GM12878 (cell line): ENCODE data around the gene ODC1. TPM values are rescaled to one million over a fixed set of nuclear protein-coding genes. Genes with fewer than 3 reads are reported as not detected.

Source experiments
- BRCA1 ChIP-seq: IDR thresholded peaks from 2 replicates; pipeline ENCODE4 v1.6.1; 2011; ENCODE audit warnings: low read depth, low read length, improper control_type of control experiment
- CBFB ChIP-seq: IDR thresholded peaks from 2 replicates; pipeline ENCODE4 v1.6.1; 2016; ENCODE audit warnings: antibody characterized with exemption, low read depth
- CHD1 ChIP-seq: IDR thresholded peaks from 2 replicates; pipeline ENCODE4 v1.6.1; 2012; ENCODE audit warnings: low read depth, low read length, improper control_type of control experiment
- CHD4 ChIP-seq: fragments of 200-600 bp; sonication (generic); IDR thresholded peaks from 2 replicates; pipeline ENCODE4 v1.6.1; 2016; ENCODE audit warnings: mild to moderate bottlenecking
- CUX1 ChIP-seq: IDR thresholded peaks from 2 replicates; pipeline ENCODE4 v1.6.1; 2012; ENCODE audit warnings: improper control_type of control experiment, low read depth, low read length; ENCODE audit not compliant: insufficient replicate concordance
- DPF2 ChIP-seq: fragments of 450-650 bp; IDR thresholded peaks from 2 replicates; pipeline ENCODE4 v1.6.1; 2017; ENCODE audit warnings: mild to moderate bottlenecking
- FOXK2 ChIP-seq: fragments of 450-650 bp; IDR thresholded peaks from 2 replicates; pipeline ENCODE4 v1.6.1; 2017; ENCODE audit warnings: mild to moderate bottlenecking, moderate library complexity
- IRF3 ChIP-seq: fragments of 450-650 bp; IDR thresholded peaks from 2 replicates; pipeline ENCODE4 v1.6.1; 2014; ENCODE audit warnings: mild to moderate bottlenecking
- KDM1A ChIP-seq: fragments of 200-600 bp; sonication (generic); IDR thresholded peaks from 2 replicates; pipeline ENCODE4 v1.6.1; 2016; ENCODE audit warnings: borderline replicate concordance
- MEF2B ChIP-seq: fragments of 450-650 bp; IDR thresholded peaks from 2 replicates; pipeline ENCODE4 v1.6.1; 2018; ENCODE audit warnings: mild to moderate bottlenecking, moderate library complexity; ENCODE audit not compliant: partially characterized antibody, poor library complexity, severe bottlenecking
- MYB ChIP-seq: fragments of 150-350 bp; IDR thresholded peaks from 2 replicates; pipeline ENCODE4 v1.6.1; 2014; ENCODE audit warnings: mild to moderate bottlenecking, low read depth, low read length, borderline replicate concordance
- NFXL1 ChIP-seq: fragments of 450-650 bp; IDR thresholded peaks from 2 replicates; pipeline ENCODE4 v1.6.1; 2017; ENCODE audit warnings: antibody characterized with exemption, mild to moderate bottlenecking, borderline replicate concordance
- NRF1 ChIP-seq: conservative IDR thresholded peaks from 2 replicates; pipeline ENCODE4 v1.6.1; 2011; ENCODE audit warnings: mild to moderate bottlenecking, low read depth, low read length, improper control_type of control experiment
- PAX8 ChIP-seq: fragments of 450-650 bp; IDR thresholded peaks from 2 replicates; pipeline ENCODE4 v1.6.1; 2017; ENCODE audit warnings: mild to moderate bottlenecking, moderate library complexity
- PBX3 ChIP-seq: IDR thresholded peaks from 2 replicates; pipeline ENCODE4 v1.6.1; 2011; ENCODE audit warnings: mild to moderate bottlenecking, low read depth, low read length, moderate library complexity; ENCODE audit not compliant: insufficient replicate concordance
- POLR2AphosphoS5 ChIP-seq: IDR thresholded peaks from 2 replicates; pipeline ENCODE4 v1.6.1; 2011; ENCODE audit warnings: mild to moderate bottlenecking, low read length, inconsistent platforms
- STAT3 ChIP-seq: IDR thresholded peaks from 2 replicates; pipeline ENCODE4 v1.6.1; 2011; ENCODE audit warnings: low read depth, low read length, improper control_type of control experiment
- YBX1 ChIP-seq: fragments of 450-650 bp; IDR thresholded peaks from 2 replicates; pipeline ENCODE4 v1.6.1; 2016; ENCODE audit warnings: antibody characterized with exemption
- ZBTB4 ChIP-seq: fragments of 450-650 bp; formaldehyde crosslinking; IDR thresholded peaks from 2 replicates; pipeline ENCODE4 v1.4.0; 2022; ENCODE audit warnings: mild to moderate bottlenecking, moderate library complexity
- ZNF207 ChIP-seq: fragments of 450-650 bp; IDR thresholded peaks from 2 replicates; pipeline ENCODE4 v1.6.1; 2014; ENCODE audit warnings: antibody characterized with exemption, mild to moderate bottlenecking, borderline replicate concordance
- polyA plus RNA-seq, 11 experiments: library from polyadenylated mRNA; depleted of rRNA in 4 of 11; unstranded in 6 of 11; stranded (reverse) in 5 of 11; fragments of >200 nt; fragmentation: Nextera tagmentation in 4 of 11; fragmentation: Illumina TruSeq in 1 of 11; extraction: Ambion mirVana in 4 of 11; extraction: Trizol in 1 of 11; gene quantifications; 1 replicate in 1 of 11; 2 replicates in 10 of 11; pipeline versions ENCODE4 v1.2.1 to v1.2.3, GENCODE V29; 2011 to 2016; ENCODE audit warnings: inconsistent platforms in 2 of 11, missing spikeins in 2 of 11, low read depth in 1 of 11
- total RNA-seq, 4 experiments: library from RNA; depleted of rRNA in 3 of 4; stranded (reverse); fragments of >200 nt in 3 of 4; fragmentation: Illumina TruSeq in 1 of 4; extraction: Trizol in 1 of 4; gene quantifications; 2 replicates each; pipeline versions ENCODE4 v1.2.1 to v1.2.3, GENCODE V29; 2013 to 2021

ODC1 gene
- total and polyA plus RNA-seq, 10 of the 15 experiments (the other 5 are each of a cell fraction or from before 2014, with no cell fraction given) = 68.5 to 441 (median 340) TPM

- TF ChIP-seq IRF3 (no peak), CBFB (no peak), FOXK2 (no peak), YBX1 (no peak), ZBTB4 (CRISPR knock-in tag) (no peak), DPF2 (0 out of 2 replicates have a peak, but pooled peaks have one; percentile 40), KDM1A (no peak), NFXL1 (no peak), BRCA1 (no peak), NRF1 (no peak), POLR2AphosphoS5 (no peak), CHD1 (no peak), ZNF207 (no peak), PAX8 (no peak), PBX3 (peak; percentile 84), CUX1 (no peak), MYB (no peak), MEF2B (peak; percentile 42), CHD4 (no peak), STAT3 (no peak)
These were observed 40.1 kb downstream of the ODC1 start (continued) for GRCh38 chr2:10407841-10408648.
